GM21528 (cell line): ENCODE data around the gene UBE2G1.

ENCODE experiments used
- ATAC-seq: cut with Tn5 transposase; IDR thresholded peaks from one replicate; pipeline ENCODE4 v1.9.1; 2021; ENCODE audit warnings: mild to moderate bottlenecking, moderate library complexity; ENCODE audit not compliant: unreplicated experiment, low FRiP score

The UBE2G1 gene

GRCh38 chr17:4309897-4310296 lies 56.6 kb downstream of the UBE2G1 start:
- ATAC-seq, result no peak

- ATAC-seq, result no peak
These were observed 59.1 kb downstream of the UBE2G1 start for GRCh38 chr17:4307179-4307930.

DNA sequence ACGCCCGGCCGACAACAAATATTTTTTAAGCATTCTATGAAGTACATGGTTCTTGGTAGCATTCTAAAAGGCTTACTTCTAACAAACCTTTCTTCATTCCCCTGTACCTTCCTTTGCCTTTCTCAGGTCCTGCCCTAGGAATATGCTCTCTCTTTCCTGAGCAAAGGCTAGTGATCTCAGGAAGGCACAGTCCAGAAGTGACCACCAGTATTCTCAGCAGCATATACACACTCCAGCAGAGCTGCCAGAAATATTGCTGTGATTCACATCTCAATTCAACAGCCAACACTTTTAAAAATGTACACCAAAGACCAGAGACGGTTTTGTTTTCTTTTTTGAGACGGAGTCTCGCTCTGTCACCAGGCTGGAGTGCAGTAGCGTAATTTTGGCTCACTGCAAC lies 61.3 kb downstream of the UBE2G1 start:
- no peak for ATAC-seq

DNA sequence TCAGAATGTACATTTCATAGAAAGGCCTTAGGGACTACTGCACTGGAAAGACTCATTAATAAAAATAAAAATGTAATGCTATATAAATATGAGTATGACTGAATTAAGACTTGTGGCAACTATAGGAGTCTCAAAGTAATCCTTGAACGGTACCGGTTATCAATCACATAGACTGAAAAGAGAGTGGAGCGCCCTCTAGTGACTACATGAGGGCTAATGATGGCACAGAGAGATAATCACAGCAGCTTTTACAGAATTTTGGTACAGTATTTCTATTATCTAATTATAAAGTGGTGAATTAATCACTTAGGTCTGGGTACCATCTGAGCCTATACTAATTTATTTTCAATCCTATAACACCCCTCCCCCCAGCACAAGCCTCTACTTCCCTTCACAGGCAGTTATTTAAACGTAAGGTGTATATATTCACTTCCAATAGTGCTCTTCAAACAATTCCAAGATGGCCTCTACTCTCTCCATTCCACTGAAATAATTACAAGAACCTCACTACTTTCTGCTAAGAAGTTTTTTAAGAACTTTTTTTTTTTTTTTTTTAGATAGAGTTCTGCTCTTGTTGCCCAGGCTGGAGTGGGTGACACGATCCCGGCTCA lies 62.0 kb downstream of the UBE2G1 start:
- no peak for ATAC-seq

DNA sequence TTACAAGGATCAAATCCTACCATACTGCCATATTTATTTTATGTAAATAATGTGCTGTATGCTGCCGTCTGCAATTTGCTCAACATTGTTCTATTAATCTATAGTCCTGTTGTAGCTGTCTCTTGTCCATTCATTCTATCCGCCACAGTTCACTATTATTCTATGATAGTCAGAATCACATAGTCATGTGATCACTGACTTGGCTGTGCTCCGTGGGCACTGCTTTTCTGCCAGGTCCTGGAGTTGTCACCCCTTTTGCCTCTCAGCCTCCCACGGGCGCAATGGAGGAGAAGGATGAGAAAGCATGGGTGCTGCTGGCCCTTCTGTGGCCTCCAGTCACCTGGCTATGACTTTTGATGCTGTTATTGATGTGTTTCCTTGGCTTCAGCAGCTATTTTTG lies 65.4 kb downstream of the UBE2G1 start:
- no peak for ATAC-seq

- ATAC-seq, result no peak
These were observed 69.1 kb downstream of the UBE2G1 start for GRCh38 chr17:4297351-4297750.

DNA sequence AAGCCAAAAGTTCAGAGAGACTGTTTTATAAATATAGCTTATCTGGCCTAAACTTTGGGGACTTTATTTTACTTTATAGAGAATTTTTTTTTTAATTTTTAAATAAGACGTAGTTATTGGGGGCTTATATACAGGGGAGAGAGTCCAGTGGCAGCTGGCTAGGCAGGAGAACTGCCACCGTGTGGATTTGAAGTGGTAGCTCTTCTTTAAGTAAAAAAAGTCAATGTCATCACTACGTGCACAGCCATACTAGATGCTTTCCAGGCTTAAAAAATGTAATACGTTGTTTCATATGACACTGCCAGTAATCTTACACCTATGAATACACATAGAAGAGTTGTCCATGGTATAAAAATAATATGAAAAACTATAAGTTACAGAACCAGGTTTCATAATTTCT lies 70.8 kb downstream of the UBE2G1 start:
- ATAC-seq, result no peak

DNA sequence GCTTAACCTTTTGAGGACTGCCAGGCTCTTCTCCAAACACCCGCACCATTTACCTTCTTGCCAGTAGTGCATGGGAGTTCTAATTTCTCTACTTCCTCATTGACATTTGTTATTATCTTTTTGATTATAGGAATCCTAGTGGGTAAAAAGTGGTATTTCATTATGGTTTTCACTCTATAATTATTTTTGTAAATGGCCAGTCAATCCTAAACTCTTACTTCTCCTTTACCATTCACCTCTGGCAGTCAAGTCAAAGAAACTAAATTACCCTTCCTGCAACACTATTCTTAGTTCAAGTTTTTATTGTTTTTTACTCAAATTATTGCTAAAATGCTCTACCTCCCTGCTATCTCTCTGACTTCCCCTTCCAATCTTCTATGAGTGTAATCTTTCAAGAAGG lies 72.9 kb downstream of the UBE2G1 start:
- ATAC-seq, result no peak

DNA sequence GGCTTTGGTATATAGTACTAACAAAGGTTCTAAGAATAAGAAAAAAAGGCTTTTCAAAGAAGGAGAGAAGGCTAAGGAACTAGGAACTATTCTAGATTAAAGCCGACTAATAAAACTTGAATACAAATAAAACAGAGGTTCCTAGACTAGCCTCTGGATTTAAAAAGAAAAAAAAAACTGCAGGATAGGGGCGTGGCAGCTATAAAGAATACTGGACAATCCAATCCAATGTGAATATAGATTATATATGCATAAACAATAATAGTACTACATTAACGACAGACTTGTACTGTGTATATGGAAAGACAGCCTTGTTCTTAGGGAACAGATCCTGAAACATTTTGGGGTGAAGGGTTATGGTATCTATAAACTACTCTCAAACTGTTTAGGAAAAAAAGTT lies 78.8 kb downstream of the UBE2G1 start:
- ATAC-seq, result no peak

DNA sequence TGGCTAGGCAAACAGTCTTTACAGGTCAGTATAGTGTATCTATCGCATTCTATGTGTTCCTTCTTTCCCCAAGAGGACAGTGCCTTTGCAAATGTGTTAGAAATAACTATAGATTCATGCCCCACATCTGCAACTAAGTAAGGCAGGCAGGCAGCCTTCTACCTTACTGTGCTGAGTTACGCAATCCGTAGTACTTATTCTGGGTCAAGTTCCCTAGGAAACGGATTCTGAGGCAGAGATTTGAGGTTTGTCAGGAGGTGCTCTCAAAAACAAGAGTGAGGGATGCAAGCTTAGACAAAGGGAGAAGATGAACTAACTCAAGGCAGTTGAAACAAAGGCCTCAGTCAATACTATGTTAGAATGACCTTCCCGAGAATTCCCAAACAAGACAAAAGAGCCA lies 90.0 kb downstream of the UBE2G1 start:
- no peak for ATAC-seq

GRCh38 chr17:4272972-4273368 lies 93.5 kb downstream of the UBE2G1 start:
- ATAC-seq, result no peak

DNA sequence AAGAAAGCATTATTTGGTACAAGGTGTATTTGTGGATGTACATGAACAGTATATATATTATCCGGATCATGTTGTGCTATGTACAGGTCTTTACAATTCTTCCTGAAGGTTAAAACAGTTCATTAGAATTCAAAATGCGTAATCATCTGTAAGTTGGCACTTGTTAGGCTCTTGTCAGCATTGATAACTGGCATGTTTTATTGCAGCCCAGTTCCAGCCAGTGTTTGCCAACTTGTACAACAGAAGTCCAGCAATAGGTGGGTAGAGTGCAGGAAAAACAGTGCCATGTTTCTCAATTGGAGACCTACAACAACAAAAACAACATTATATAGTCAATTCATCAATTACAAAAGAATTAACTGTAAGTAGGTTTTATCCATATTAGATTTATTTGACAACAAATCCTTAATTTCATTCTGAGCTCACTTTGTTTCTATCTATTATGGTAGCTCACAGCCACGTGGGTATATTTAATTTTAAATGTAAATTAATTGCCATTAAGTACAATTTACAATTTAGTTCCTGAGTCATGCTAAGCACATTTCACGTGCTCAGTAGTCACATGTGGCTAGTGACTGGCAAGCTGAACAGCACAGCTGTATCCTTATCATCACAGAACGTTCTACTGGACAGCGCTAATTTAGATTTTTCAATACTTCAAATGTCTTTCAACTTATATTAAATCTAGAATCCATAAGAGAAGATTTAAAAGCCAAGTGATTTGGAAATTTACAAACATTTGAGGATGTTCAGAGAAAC lies 94.1 kb downstream of the UBE2G1 start:
- ATAC-seq, result no peak

GRCh38 chr17:4270736-4271135 lies 95.7 kb downstream of the UBE2G1 start:
- ATAC-seq, result no peak

GRCh38 chr17:4269915-4270314 lies 96.6 kb downstream of the UBE2G1 start:
- no peak for ATAC-seq

GRCh38 chr17:4267402-4267801 lies 99.1 kb downstream of the UBE2G1 start:
- no peak for ATAC-seq

DNA sequence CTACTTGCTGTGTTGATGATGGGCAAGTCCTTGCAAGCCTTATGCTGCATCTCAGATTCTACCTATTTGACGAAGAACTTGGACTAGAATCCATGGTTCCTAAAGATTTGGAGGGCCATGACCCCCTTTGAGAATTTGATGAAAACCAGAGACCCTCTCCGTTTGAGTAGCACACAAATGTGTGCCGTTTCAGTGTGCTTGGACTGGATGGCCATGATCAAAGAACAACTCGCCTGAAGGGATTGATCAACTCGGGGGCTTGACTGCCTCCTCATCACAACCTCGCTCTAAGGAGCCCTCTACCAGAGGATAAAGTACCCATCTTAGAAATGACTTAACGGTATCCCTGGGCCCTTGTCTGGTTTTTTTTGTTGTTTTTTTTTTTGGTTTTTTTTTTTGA lies 99.9 kb downstream of the UBE2G1 start:
- no peak for ATAC-seq

GRCh38 chr17:4263282-4264215 lies 102.9 kb downstream of the UBE2G1 start, which contains the start of gene ANKFY1:
Gene ANKFY1, minus strand, starts transcription at chr17:4263979. Its CDS starts 38 bp downstream, at chr17:4263941.
- ATAC-seq, result peak; percentile 73

DNA sequence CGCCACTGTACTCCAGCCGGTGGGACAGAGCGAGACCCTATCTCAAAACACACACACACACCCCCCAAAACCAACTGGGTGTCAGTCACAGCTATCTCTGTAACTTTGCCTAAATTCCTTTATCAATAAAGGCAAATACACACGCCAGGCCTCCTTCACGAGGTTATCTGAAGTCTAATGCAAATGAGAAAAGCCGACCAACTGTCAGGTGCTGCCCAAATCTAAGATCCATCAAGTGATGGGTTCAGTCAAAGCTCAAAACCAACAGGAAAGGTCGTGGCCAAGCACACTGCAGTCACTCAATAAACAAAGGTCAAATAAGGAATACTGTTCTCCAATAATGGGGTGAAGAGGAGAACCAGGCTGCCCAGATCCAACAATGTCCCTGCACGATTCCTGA lies 103.8 kb downstream of the UBE2G1 start:
- no peak for ATAC-seq

DNA sequence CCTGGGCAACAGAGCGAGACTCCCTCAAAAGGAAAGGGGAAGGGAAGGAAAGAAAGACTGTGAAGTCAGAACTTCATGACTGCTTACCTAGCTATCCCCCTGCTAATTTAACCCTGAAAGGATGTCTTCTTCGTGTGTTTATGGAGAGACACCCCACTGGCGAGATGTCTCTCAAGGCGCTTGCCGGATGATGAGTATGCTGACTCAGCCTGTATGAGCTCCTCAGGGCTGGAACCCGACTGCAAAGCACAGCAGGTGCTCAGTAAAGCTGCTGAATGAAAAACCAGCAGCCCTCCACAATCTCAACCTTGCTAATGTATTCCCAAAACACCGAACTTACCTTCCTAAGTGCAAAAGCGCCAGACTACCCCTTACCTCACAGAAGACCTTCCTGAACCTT lies 105.0 kb downstream of the UBE2G1 start:
- no peak for ATAC-seq

GRCh38 chr17:4258867-4259266 lies 107.6 kb downstream of the UBE2G1 start:
- no peak for ATAC-seq
